Measurements from ENCODE around the gene PSMA2. TPM values are rescaled to one million over a fixed set of nuclear protein-coding genes. Genes with fewer than 3 reads are reported as not detected.
A peak's percentile ranks its signal among the peaks of the same experiment; 100 is the strongest.

Gene PSMA2
- total and polyA plus RNA-seq, 2 experiments from 2014 or later: 65.2 to 218 TPM

DNA sequence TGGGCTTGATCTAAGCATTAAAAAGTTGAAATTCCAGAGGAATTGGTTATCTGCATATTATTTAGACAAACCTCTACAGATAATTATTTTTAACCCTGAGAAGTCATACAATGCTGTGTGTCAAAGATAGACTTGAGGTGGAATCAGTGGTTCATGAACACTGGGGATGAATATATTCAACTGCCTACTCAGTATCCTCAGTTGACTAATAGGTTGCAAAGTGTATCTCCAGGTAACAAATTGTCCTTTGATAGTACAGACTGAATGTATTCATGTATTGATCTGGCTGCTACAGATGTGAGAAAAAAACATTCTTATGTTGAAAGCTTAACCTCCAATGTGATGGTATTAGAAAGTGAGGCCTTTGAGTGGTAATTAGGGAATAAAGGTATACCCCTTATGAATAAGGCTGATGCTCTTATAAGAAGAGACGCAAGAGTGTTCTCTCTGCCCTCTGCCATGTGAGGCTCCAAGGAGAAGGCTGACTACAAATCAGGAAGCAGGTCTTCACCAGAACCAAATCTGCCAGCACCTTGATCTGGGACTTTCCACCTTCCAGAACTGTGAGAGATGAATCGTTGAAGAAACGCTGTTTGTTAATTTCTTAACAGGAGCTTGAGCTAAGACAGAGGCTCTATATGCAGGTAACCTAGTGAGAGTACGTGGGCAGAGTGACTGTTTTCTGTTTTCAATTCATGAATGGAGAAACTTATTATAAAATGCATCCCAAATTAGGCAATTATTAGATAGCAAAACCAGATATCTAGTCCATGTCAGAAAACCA lies 7.7 kb upstream of the PSMA2 start:
- no peak for DNase-seq
- in situ Hi-C loops (cut with MboI): loop anchor here (10.0 kb wide), 4 partner anchors 165 to 775 kb away; no protein-coding TSS in a partner anchor
- TF ChIP-seq EZH2phosphoT487 (IDR thresholded peaks at IDR 0.05; ENCODE audit: insufficient read depth, low read depth) (no peak), EZH2 (IDR thresholded peaks at IDR 0.05; ENCODE audit: insufficient read depth, poor library complexity, severe bottlenecking) (no peak)
- H3K9me2 ChIP-seq (ENCODE audit: insufficient read depth): no peaks in the 10 kb centered on the region
- H3K27me3 ChIP-seq (replicated peaks; ENCODE audit: insufficient read depth): no peaks in the 10 kb centered on the region
- H3K9me3 ChIP-seq (ENCODE audit: low read depth): no peaks in the 10 kb centered on the region
- no peak overlapping the region for H3K27ac ChIP-seq
- no peak overlapping the region for H3K4me2 ChIP-seq (ENCODE audit: unreplicated experiment)
- no peaks in the 10 kb centered on the region; the same call in 1 of the 2 replicates for H3F3A ChIP-seq (ENCODE audit: insufficient read depth)
- H3K9ac ChIP-seq: no peak overlapping the region
- no peak overlapping the region for H2AFZ ChIP-seq
- H4K20me1 ChIP-seq (ENCODE audit: insufficient read depth): no peaks in the 10 kb centered on the region; the same call in 1 of the 2 replicates
- peaks cover 31% of the 10 kb centered on the region for H3K36me3 ChIP-seq (ENCODE audit: low read depth)
- H3K79me2 ChIP-seq (ENCODE audit: insufficient read depth): peaks cover 13% of the 10 kb centered on the region
- WGBS, 2 experiments (ENCODE audit: low coverage in 1 of 2, low lambda C conversion rate in 2 of 2, missing lambda C conversion rate in 2 of 2): 93 to 99% methylated on average over 4 of the region's 4 CpGs
- H3K4me1 ChIP-seq (ENCODE audit: insufficient read depth): 0 out of 2 replicates have a peak, but pooled peaks cover 5% of the 10 kb centered on the region
- no peak overlapping the region for H3K4me3 ChIP-seq

- no peaks in the 10 kb centered on the region for H3K27me3 ChIP-seq (replicated peaks; ENCODE audit: insufficient read depth)
- H3K9ac ChIP-seq: no peak overlapping the region
- no peaks in the 10 kb centered on the region for H3K9me2 ChIP-seq (ENCODE audit: insufficient read depth)
- no peak overlapping the region for H3K27ac ChIP-seq
- TF ChIP-seq EZH2 (IDR thresholded peaks at IDR 0.05; ENCODE audit: insufficient read depth, poor library complexity, severe bottlenecking) (no peak), EZH2phosphoT487 (IDR thresholded peaks at IDR 0.05; ENCODE audit: insufficient read depth, low read depth) (no peak)
- H3K9me3 ChIP-seq (ENCODE audit: low read depth): no peaks in the 10 kb centered on the region
- no peak overlapping the region for H3K4me3 ChIP-seq
- no peak overlapping the region for H3K4me2 ChIP-seq (ENCODE audit: unreplicated experiment)
- peaks cover 48% of the 10 kb centered on the region for H3K79me2 ChIP-seq (ENCODE audit: insufficient read depth)
- WGBS, 2 experiments (ENCODE audit: low coverage in 1 of 2, low lambda C conversion rate in 2 of 2, missing lambda C conversion rate in 2 of 2): 92 to 94% methylated on average over 5 of the region's 5 CpGs
- in situ Hi-C loops (cut with MboI): loop anchor here (10.0 kb wide), 2 partner anchors 519 to 779 kb away; no protein-coding TSS in a partner anchor
- H4K20me1 ChIP-seq (ENCODE audit: insufficient read depth): no peaks in the 10 kb centered on the region; the same call in 1 of the 2 replicates
- peaks cover 31% of the 10 kb centered on the region for H3K36me3 ChIP-seq (ENCODE audit: low read depth)
- H3K4me1 ChIP-seq (ENCODE audit: insufficient read depth): peaks cover 14% of the 10 kb centered on the region
- DNase-seq: no peak
- H3F3A ChIP-seq (ENCODE audit: insufficient read depth): peaks cover 7% of the 10 kb centered on the region
- no peak overlapping the region for H2AFZ ChIP-seq
These were observed 3.9 kb upstream of the PSMA2 start for GRCh38 chr7:42935861-42936260.

- Histone ChIP-seq H3K9ac (no peak overlapping the region), H3K4me1 (ENCODE audit: insufficient read depth) (peaks cover 30% of the 10 kb centered on the region), H2AFZ (no peak overlapping the region), H3K27me3 (replicated peaks; ENCODE audit: insufficient read depth) (no peaks in the 10 kb centered on the region), H3K9me2 (ENCODE audit: insufficient read depth) (no peaks in the 10 kb centered on the region), H3K4me3 (0 out of 2 replicates have a peak overlapping the region, but pooled peaks have one; percentile 7), H3F3A (ENCODE audit: insufficient read depth) (peaks cover 11% of the 10 kb centered on the region), H3K4me2 (ENCODE audit: unreplicated experiment) (peak overlapping the region; percentile 91), H3K36me3 (ENCODE audit: low read depth) (peaks cover 30% of the 10 kb centered on the region), H4K20me1 (ENCODE audit: insufficient read depth) (no peaks in the 10 kb centered on the region; the same call in 1 of the 2 replicates), H3K79me2 (ENCODE audit: insufficient read depth) (peaks cover 64% of the 10 kb centered on the region), H3K9me3 (ENCODE audit: low read depth) (no peaks in the 10 kb centered on the region), H3K27ac (no peak overlapping the region)
- no peak for DNase-seq
- TF ChIP-seq EZH2phosphoT487 (IDR thresholded peaks at IDR 0.05; ENCODE audit: insufficient read depth, low read depth) (no peak), EZH2 (IDR thresholded peaks at IDR 0.05; ENCODE audit: insufficient read depth, poor library complexity, severe bottlenecking) (no peak)
- in situ Hi-C loops (cut with MboI): loop anchor here (10.0 kb wide), 2 partner anchors 521 to 781 kb away; no protein-coding TSS in a partner anchor
- WGBS, 2 experiments (ENCODE audit: low coverage in 1 of 2, low lambda C conversion rate in 2 of 2, missing lambda C conversion rate in 2 of 2): 77 to 79% methylated on average over 3 of the region's 3 CpGs
These were observed 2.3 kb upstream of the PSMA2 start for GRCh38 chr7:42934291-42934690.

DNA sequence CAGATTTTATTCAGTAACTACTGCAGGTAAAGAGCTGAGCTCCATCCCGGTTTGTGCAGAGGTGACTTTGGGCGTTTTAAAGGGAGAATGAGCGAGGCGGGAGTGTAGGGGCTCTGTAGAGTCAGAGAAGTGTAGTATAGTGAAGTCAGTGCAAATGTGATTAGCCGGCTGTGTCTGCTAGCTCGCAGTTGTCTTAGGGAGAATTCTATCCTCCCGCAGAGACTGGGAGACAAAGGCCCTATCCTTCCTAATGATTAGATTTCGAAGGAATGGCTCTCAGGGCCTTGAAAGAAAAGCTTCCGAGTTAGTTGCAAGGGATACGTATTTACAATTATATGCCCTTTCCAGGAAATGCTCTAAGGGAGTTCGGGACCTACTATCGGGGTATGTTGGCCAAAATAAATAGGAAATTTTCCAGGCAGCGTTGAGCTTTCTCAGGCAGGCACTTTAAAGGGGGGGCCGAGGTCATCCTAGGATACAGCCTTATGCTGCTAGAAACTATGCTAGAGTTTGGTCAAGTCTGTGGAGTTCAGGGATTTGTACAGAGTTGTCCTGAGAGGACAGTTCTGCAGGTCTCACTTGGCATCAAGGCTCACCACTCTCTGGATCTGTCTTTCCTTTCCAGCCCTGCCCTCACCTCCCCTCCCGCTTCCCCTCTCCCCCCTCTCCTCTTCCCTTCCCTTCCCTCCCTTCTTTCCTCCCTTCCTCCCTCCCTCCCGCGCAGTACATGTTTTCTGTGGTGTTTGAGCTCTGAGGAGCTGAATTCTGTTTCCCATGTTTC lies 1.0 kb upstream of the PSMA2 start:
- in situ Hi-C loops (cut with MboI): loop anchor here (10.0 kb wide), 2 partner anchors 522 to 782 kb away; no protein-coding TSS in a partner anchor

More for the DNA sequence above, 1.0 kb upstream of the PSMA2 start:
- Histone ChIP-seq H4K20me1 (ENCODE audit: insufficient read depth) (peaks cover 6% of the 10 kb centered on the region; the same call in 1 of the 2 replicates), H3K4me1 (ENCODE audit: insufficient read depth) (peaks cover 34% of the 10 kb centered on the region), H3K27me3 (replicated peaks; ENCODE audit: insufficient read depth) (no peaks in the 10 kb centered on the region), H3K9me2 (ENCODE audit: insufficient read depth) (no peaks in the 10 kb centered on the region), H3K9ac (peak overlapping the region; percentile 95), H2AFZ (peak overlapping the region; percentile 85), H3K27ac (peak overlapping the region; percentile 43), H3K4me3 (peak overlapping the region; percentile 98), H3K79me2 (ENCODE audit: insufficient read depth) (peaks cover 77% of the 10 kb centered on the region), H3K4me2 (ENCODE audit: unreplicated experiment) (peak overlapping the region; percentile 91), H3F3A (ENCODE audit: insufficient read depth) (peaks cover 11% of the 10 kb centered on the region), H3K9me3 (ENCODE audit: low read depth) (no peaks in the 10 kb centered on the region), H3K36me3 (ENCODE audit: low read depth) (peaks cover 23% of the 10 kb centered on the region)
- DNase-seq: peak; percentile 60
- 0 to 1% methylated on average over 16 to 17 of the region's 17 CpGs for WGBS, 2 experiments (ENCODE audit: low coverage in 1 of 2, low lambda C conversion rate in 2 of 2, missing lambda C conversion rate in 2 of 2)
- no peak for TF ChIP-seq EZH2 (IDR thresholded peaks at IDR 0.05; ENCODE audit: insufficient read depth, poor library complexity, severe bottlenecking)
- TF ChIP-seq EZH2phosphoT487 (IDR thresholded peaks at IDR 0.05; ENCODE audit: insufficient read depth, low read depth): no peak
